Measurements from ENCODE around the gene PLA2G15.

PLA2G15 gene

GRCh38 chr16:68216240-68216639 lies 28.9 kb upstream of the PLA2G15 start:
- H3K9me3 ChIP-seq (ENCODE audit: control insufficient read depth, insufficient read depth, low read depth, low read length): no peaks in the 10 kb centered on the region
- H3K36me3 ChIP-seq (ENCODE audit: control insufficient read depth in 2 of 2, insufficient read depth in 1 of 2, low read length in 2 of 2): peaks cover 0 to 3% of the 10 kb centered on the region in 2 experiments; a peak in 2 of 3 replicates
- H3K4me3 ChIP-seq (ENCODE audit: low read depth, low read length): no peak overlapping the region
- ChIA-PET CTCF (interaction anchor here (0.5 to 1.7 kb wide), 5 partner anchors 12 to 695 kb away, joined by 3 to 7 read pairs (median 3); no protein-coding TSS in a partner anchor), POLR2A (no interaction called here)
- TF ChIP-seq ZSCAN30 (tag by site-specific recombination; IDR thresholded peaks at IDR 0.05) (no peak), ZNF692 (tag by site-specific recombination; IDR thresholded peaks at IDR 0.05) (no peak), ZSCAN23 (tag by site-specific recombination; IDR thresholded peaks at IDR 0.05) (no peak), ZNF843 (tag by site-specific recombination; IDR thresholded peaks at IDR 0.05) (no peak), OSR2 (tag by site-specific recombination; IDR thresholded peaks at IDR 0.05) (no peak)
- TF ChIP-seq, protein P1, sequence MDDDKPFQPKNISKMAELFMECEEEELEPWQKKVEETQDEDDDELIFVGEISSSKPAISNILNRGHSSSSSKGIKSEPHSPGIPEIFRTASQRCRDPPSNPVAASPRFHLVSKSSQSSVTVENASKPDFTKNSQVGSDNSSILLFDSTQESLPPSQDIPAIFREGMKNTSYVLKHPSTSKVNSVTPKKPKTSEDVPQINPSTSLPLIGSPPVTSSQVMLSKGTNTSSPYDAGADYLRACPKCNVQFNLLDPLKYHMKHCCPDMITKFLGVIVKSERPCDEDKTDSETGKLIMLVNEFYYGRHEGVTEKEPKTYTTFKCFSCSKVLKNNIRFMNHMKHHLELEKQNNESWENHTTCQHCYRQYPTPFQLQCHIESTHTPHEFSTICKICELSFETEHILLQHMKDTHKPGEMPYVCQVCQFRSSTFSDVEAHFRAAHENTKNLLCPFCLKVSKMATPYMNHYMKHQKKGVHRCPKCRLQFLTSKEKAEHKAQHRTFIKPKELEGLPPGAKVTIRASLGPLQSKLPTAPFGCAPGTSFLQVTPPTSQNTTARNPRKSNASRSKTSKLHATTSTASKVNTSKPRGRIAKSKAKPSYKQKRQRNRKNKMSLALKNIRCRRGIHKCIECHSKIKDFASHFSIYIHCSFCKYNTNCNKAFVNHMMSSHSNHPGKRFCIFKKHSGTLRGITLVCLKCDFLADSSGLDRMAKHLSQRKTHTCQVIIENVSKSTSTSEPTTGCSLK (tag by site-specific recombination; IDR thresholded peaks at IDR 0.05): no peak
- TF ChIP-seq, protein P2, sequence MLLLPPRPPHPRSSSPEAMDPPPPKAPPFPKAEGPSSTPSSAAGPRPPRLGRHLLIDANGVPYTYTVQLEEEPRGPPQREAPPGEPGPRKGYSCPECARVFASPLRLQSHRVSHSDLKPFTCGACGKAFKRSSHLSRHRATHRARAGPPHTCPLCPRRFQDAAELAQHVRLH (tag by site-specific recombination; IDR thresholded peaks at IDR 0.05): no peak
- H3K27ac ChIP-seq (ENCODE audit: extremely low read depth, low read depth, low read length): no peak overlapping the region
- no peaks in the 10 kb centered on the region for H3K4me1 ChIP-seq (ENCODE audit: control insufficient read depth, insufficient read depth, low read length)

DNA sequence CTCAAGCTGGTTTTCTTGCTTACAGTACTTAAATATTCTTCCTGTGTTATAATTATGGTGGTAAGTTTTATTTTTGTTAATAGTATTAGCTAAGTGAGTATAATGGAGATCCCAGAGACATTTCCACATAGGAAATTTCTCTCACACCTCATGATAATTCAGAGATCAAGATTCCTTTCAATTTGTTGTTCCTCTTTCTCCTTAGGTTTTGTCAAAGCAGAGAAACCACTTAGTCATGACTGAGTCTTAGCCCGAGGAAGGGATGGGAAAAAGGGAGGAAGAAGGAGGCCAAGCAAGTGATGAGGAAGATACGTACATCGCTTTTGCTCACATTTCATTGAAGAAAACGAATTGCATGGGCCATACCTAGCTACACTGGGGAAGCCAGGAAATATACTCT lies 27.7 kb upstream of the PLA2G15 start:
- no peaks in the 10 kb centered on the region for H3K9me3 ChIP-seq (ENCODE audit: control insufficient read depth, insufficient read depth, low read depth, low read length)
- peaks cover 0 to 7% of the 10 kb centered on the region in 2 experiments; a peak in 2 of 3 replicates for H3K36me3 ChIP-seq (ENCODE audit: control insufficient read depth in 2 of 2, insufficient read depth in 1 of 2, low read length in 2 of 2)
- no peaks in the 10 kb centered on the region for H3K4me1 ChIP-seq (ENCODE audit: control insufficient read depth, insufficient read depth, low read length)
- H3K4me3 ChIP-seq (ENCODE audit: low read depth, low read length): no peak overlapping the region
- H3K27ac ChIP-seq (ENCODE audit: extremely low read depth, low read depth, low read length): no peak overlapping the region
- CTCF ChIA-PET: interaction anchor here (1.7 kb wide), 1 partner anchor 11 kb away, joined by 7 read pairs; no protein-coding TSS in a partner anchor
- POLR2A ChIA-PET: interaction anchor here (0.6 kb wide), 2 partner anchors 9 to 19 kb away, joined by 3 to 7 read pairs; partner anchors contain the start of gene ESRP2
- TF ChIP-seq SP3 (tag by site-specific recombination; IDR thresholded peaks at IDR 0.05): no peak

GRCh38 chr16:68219725-68220351 lies 25.3 kb upstream of the PLA2G15 start:
- POLR2A ChIA-PET: no interaction called here
- Histone ChIP-seq H3K4me3 (ENCODE audit: low read depth, low read length) (no peak overlapping the region), H3K4me1 (ENCODE audit: control insufficient read depth, insufficient read depth, low read length) (no peaks in the 10 kb centered on the region), H3K9me3 (ENCODE audit: control insufficient read depth, insufficient read depth, low read depth, low read length) (no peaks in the 10 kb centered on the region), H3K27ac (ENCODE audit: extremely low read depth, low read depth, low read length) (no peak overlapping the region), H3K36me3 (ENCODE audit: control insufficient read depth in 2 of 2, insufficient read depth in 1 of 2, low read length in 2 of 2) (peaks cover 0 to 7% of the 10 kb centered on the region in 2 experiments; a peak in 2 of 3 replicates)
- CTCF ChIA-PET: interaction anchor here (0.6 to 0.7 kb wide), 2 partner anchors 9 to 98 kb away, joined by 4 to 6 read pairs; no protein-coding TSS in a partner anchor
- no peak for TF ChIP-seq ZBTB44 (tag by site-specific recombination; IDR thresholded peaks at IDR 0.05)
- TF ChIP-seq ZNF24 (tag by site-specific recombination; IDR thresholded peaks at IDR 0.05): no peak
- TF ChIP-seq MZF1 (tag by site-specific recombination; IDR thresholded peaks at IDR 0.05; ENCODE audit: borderline replicate concordance): no peak
- TF ChIP-seq ZBTB26 (tag by site-specific recombination; optimal IDR thresholded peaks at IDR 0.05): no peak

Measured in HEK293 (cell line).